GM18858 (cell line): ENCODE measurements around the gene MIF4GD.

Source experiments
- ATAC-seq: cut with Tn5 transposase; IDR thresholded peaks from one replicate; pipeline ENCODE4 v1.9.1; 2021; ENCODE audit not compliant: unreplicated experiment

Gene MIF4GD

DNA sequence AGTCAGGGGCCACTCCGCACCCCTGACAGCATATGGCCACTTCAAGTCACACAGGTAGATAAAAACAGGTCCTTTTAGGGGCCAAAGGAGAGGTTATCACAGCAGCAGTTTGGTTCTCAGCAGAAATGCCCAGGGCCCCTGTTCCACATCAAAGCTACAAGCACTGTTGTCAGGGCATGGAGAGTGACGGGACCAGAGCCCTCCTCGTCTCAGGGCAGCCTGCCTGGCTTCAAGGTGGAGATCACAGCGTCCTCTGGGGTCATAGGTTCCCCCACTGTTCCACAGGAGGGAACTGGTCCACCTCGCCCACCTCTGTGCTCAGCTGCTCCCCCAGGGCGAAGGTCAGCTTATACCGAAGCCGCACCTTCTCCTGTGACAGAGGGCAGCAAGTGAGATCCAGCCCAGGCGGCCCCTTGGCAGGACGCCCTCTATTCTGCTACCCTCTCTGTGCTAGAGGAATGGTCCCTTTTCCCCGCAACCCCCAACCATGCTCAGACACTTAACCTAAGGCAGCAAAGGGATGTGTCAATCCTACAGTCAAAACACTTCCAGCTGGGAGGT is 32.9 kb downstream of the MIF4GD start:
- ATAC-seq, result no peak

DNA sequence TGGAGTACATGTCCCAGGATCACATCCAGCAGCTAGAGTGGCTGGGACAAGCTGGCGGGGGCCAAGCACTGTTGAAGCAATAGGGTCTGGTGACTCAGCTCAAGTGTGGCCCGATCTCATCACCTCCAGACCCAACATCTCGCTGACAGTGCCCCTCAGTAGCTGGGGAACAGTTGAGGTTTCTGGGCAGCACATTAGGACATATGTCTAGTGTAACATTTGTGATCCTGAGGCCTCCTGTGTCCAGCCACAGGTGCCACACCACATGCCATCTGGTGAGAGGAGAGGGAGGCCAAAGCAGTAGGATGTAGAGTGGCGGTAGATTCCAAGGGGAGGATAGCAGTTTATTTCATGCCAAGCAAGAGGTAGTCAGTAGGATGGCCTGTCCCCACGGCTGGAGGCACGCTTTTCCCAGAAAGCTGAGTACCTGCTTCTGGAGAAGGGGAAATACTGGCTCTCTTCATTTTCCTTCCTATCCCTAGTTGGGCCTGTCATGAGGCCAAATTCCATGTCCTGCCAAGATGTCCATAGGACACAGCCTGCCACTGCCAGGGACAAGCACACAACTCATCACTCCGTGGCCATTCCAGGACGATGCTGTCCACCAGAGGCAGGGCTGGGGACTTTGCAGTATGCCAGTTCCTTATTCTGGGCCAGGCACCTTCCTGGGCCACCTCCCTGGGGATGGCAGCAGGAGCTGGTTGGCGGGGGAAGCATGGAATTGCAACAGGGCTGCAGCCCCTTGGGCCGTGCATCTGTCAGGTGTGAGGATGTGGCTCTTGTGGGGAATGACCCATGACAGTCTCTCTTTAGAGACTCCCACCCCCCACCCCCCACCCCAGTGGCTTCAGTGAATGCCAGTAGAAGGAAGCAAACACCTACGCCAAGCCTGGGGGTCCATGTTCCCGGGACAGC is 33.7 kb downstream of the MIF4GD start:
- no peak for ATAC-seq

DNA sequence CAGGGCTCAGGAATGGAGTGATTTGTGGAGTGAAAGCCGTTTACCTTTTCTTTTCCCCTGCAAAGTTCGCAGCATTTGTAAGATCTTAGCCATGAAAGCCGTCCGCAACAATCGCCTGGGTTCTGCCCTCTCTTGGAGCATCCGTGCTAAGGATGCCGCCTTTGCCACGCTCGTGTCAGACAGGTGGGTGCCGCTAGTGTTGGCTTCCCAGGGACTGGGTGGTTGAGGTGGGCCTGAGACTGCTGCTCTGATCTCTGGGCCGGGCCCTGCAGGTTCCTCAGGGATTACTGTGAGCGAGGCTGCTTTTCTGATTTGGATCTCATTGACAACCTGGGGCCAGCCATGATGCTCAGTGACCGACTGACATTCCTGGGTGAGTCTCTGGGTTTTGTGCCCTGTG is 38.2 kb downstream of the MIF4GD start:
- no peak for ATAC-seq

DNA sequence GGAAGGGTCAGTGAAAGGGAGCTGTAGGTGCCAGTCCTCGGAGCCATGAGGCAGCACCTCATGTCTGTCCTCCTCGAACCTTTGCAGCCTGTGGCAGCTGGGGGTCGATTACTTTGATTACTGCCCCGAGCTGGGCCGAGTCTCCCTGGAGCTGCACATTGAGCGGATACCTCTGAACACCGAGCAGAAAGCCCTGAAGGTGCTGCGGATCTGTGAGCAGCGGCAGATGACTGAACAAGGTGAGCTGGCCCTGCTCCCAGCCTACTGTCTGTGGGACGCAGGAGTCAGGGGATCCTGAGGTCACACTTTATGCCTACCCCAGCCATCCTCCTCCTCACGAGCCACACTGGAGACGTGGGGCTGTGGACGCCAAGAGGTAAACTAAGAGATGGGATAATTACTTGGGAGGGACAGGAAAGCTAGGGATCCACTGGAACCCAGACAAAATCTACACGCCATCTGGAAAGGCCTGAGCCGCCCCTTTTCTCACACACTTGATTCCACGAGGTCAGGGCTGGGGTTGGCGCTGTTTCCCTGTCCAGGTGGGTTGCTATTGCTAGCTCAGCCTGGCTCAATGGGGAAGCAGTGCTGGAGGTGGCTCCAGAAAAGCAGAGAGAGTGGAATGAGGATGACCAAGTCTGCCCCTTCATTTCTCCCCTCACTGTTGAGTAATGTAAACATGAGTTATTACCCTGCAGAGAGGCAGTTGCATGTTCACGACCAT is 39.1 kb downstream of the MIF4GD start:
- no peak for ATAC-seq

DNA sequence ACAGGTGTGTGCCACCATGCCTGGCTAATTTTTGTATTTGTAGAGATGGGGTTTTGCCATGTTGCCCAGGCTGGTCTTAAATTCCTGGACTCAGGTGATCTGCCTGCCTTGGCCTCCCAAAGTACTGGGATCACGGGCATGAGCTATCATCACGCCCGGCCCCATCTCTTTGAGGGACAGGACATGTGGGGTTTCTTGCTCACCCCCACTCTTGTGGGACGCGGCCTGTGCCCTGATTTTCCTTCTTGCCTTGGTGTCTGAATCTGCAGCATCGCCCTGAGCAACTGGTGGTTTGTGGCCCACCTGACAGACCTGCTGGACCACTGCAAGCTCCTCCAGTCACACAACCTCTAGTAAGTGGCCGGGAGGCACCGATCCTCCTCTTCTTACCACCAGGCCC is 40.0 kb downstream of the MIF4GD start:
- ATAC-seq, result no peak

DNA sequence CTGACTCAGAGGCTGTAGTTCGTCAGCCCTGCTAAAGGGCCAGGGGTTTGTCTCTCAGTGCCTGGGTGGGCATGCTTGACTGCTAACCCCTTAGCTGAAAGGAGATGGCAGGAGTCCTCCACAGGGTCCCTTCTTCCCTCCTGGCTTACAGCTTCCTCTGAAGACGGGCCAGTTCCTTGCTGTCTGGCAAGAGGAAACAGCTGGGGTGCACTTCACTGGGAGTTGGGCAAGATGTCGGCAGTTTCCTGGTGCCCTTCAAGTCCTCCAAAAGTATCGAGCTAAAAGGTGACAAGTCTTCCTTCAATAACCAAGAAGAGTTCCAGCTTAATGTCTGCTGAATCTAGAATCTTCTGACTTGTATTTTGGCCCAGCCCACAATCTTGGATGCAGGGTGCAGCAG is 42.2 kb downstream of the MIF4GD start:
- ATAC-seq, result no peak

DNA sequence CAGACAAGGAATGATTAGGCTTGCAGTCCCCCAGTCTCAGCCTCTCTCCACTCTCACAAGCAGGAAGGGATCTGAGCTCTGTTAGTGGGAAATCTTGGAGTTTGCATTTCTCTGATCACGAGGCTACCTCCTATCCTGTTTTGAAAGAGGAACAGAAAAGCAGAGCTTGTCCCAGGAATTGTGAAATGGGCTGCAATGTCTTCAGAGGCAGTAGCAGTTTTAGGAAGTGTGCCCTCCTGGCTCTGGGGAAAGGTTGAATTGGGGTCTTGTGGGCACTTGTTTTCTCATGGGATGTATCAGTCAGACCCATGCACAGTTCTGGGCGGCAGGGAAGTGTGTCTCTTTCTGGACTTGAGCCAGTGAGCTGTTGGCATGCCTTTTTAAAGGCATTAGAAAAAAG is 42.7 kb downstream of the MIF4GD start:
- ATAC-seq, result no peak

DNA sequence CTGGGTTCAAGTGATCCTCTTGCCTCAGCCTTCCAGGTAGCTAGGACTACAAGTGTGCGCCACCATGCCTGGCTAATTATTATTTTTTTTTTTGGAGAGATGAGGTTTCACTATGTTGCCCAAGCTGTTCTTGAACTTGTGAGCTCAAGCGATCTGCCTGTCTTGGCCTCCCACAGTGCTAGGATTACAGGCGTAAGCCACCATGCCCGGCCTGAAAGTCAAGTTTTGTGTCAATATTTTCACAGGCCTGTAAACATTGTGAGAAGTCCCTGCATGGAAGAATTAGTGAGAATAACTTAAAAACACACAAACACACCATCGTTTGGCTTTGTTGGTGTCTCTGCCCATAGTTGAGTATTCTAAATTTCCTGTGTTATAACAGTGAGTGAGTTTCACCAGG is 43.3 kb downstream of the MIF4GD start:
- no peak for ATAC-seq

DNA sequence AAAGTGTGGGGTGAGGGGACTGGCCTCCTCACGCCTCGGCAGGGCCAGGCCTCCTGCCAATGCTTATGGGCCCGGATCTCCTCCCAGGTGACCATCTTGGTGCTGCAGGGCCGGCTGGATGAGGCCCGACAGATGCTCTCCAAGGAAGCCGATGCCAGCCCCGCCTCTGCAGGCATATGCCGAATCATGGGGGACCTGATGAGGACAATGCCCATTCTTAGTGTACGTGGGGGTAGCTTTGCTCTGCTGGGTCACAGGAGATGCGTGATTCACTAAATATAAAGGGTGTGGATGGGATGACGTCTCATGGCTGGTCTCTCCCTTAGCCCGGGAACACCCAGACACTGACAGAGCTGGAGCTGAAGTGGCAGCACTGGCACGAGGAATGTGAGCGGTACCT is 46.0 kb downstream of the MIF4GD start:
- ATAC-seq, result no peak

DNA sequence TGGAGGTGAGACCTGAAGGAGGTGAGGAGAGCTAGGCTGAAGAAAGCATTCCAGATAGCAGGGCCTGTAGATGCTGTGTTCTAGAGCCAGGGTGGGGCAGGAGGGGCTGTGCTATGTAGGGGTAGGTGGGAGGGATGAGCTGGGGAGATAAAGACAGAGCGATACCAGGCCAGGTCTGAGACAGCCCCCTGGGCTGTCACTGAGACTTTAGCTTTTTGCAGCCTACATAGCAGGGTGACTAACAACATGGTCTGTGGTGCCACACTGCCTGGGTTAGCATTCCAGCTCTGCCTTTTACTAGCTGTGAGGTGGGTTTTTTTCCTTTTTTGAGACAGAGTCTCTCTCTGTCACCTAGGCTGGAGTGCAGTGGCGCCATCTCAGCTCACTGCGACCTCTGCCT is 51.2 kb downstream of the MIF4GD start:
- no peak for ATAC-seq

DNA sequence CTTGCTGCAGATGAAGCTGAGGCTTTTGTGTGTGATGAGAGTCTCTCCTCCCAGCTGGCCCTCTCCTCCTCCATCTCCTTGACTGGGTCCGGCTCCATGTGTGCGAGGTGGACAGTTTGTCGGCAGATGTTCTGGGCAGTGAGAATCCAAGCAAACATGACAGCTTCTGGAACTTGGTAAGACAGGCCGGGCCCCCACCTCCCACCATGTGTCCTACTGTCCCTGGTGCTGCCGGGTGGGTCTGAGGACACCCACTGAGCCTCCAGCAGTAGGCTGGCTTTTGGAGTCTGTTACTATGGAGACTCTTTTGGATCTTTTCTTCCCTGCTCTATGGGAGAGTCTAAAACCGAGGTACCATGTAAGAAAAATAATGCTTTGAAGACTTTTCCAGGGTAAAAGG is 52.9 kb downstream of the MIF4GD start:
- ATAC-seq, result no peak
